ENCODE measurements around the gene PDCL3.

- TF ChIP-seq GATA2 (IDR thresholded peaks at IDR 0.05; ENCODE audit: low read depth, low read length), result no peak
- TF ChIP-seq GATA3 (IDR thresholded peaks at IDR 0.05; ENCODE audit: low read depth, low read length), result no peak
These were observed 50.9 kb downstream of the PDCL3 start for GRCh38 chr2:100613719-100614118.

Measured in SH-SY5Y (cell line).